HG03175 (cell line): ENCODE results near the gene CD3D.

ENCODE experiments used
- ATAC-seq: cut with Tn5 transposase; IDR thresholded peaks from one replicate; pipeline ENCODE4 v1.9.1; 2021; ENCODE audit warnings: mild to moderate bottlenecking, moderate library complexity; ENCODE audit not compliant: unreplicated experiment

CD3D gene

GRCh38 chr11:118342503-118343161 lies at the start of gene CD3D:
Gene CD3D, minus strand, starts transcription at chr11:118342705. Its CDS starts 98 bp downstream, at chr11:118342607.
- no peak for ATAC-seq

GRCh38 chr11:118383657-118384056 lies 41.2 kb upstream of the CD3D start:
- ATAC-seq = no peak

- ATAC-seq = no peak
Observed at GRCh38 chr11:118382954-118383353, 40.4 kb upstream of the CD3D start.

GRCh38 chr11:118380571-118380970 lies 38.1 kb upstream of the CD3D start:
- ATAC-seq = no peak

GRCh38 chr11:118379497-118379896 lies 37.0 kb upstream of the CD3D start:
- no peak for ATAC-seq

GRCh38 chr11:118375978-118376377 lies 33.5 kb upstream of the CD3D start:
- no peak for ATAC-seq

GRCh38 chr11:118374729-118375128 lies 32.2 kb upstream of the CD3D start:
- ATAC-seq = no peak

- ATAC-seq = no peak
Observed at GRCh38 chr11:118373871-118374270, 31.4 kb upstream of the CD3D start.

- no peak for ATAC-seq
Observed at GRCh38 chr11:118373263-118373662, 30.8 kb upstream of the CD3D start.

- ATAC-seq = no peak
Observed at GRCh38 chr11:118370774-118371173, 28.3 kb upstream of the CD3D start.

- no peak for ATAC-seq
Observed at GRCh38 chr11:118366287-118366686, 23.8 kb upstream of the CD3D start.

- ATAC-seq = no peak
Observed at GRCh38 chr11:118364956-118365615, 22.6 kb upstream of the CD3D start.

GRCh38 chr11:118359295-118359958 lies 16.9 kb upstream of the CD3D start, which contains the start of gene UBE4A:
Gene UBE4A, plus strand, starts transcription at chr11:118359600. Its CDS starts 5,481 bp downstream, at chr11:118365081.
- peak; percentile 93 for ATAC-seq

- no peak for ATAC-seq
Observed at GRCh38 chr11:118358071-118358470, 15.6 kb upstream of the CD3D start.

- ATAC-seq = no peak
Observed at GRCh38 chr11:118353084-118353710, 10.7 kb upstream of the CD3D start.

- ATAC-seq = no peak
Observed at GRCh38 chr11:118349475-118349874, 7.0 kb upstream of the CD3D start.

- no peak for ATAC-seq
Observed at GRCh38 chr11:118343981-118344515, 1.5 kb upstream of the CD3D start, which contains the start of gene CD3G. Gene CD3G, plus strand, starts transcription at chr11:118344344. Its CDS starts 80 bp downstream, at chr11:118344424.

GRCh38 chr11:118343248-118343647 lies 743 bp upstream of the CD3D start:
- ATAC-seq = no peak

- ATAC-seq = no peak
Observed at GRCh38 chr11:118341815-118342489, 553 bp downstream of the CD3D start.

GRCh38 chr11:118341261-118341660 lies 1.2 kb downstream of the CD3D start:
- ATAC-seq = no peak

- ATAC-seq = no peak
Observed at GRCh38 chr11:118340449-118340848, 2.1 kb downstream of the CD3D start.
